Neural cell (in vitro differentiated cells): ENCODE measurements around the gene FHL2. TPM values are rescaled to one million over a fixed set of nuclear protein-coding genes. Genes with fewer than 3 reads are reported as not detected.

Source experiments
- H2AFZ ChIP-seq: fragments of 200-600, 300-800 bp; sonication (generic), shearing (Covaris generic); 2 replicates; pipeline ENCODE4 v1.6.0; 2014; ENCODE audit warnings: low read depth, mild to moderate bottlenecking, antibody characterized with exemption, low read length, moderate library complexity
- H3F3A ChIP-seq: fragments of 200-600 bp; shearing (Covaris generic); 2 replicates; pipeline ENCODE4 v1.6.1; 2016; ENCODE audit warnings: mild to moderate bottlenecking, moderate library complexity, mixed read lengths, antibody characterized with exemption, low read length; ENCODE audit not compliant: insufficient read depth, poor library complexity, severe bottlenecking
- H3K27ac ChIP-seq: fragments of 200-600, 300-800 bp; sonication (generic), shearing (Covaris generic); 2 replicates; pipeline ENCODE4 v1.5.1; 2014; ENCODE audit warnings: mild to moderate bottlenecking, low read length, moderate library complexity
- H3K27me3 ChIP-seq: fragments of 300-800, 200-600 bp; sonication (generic), shearing (Covaris generic); 2 replicates; pipeline ENCODE4 v1.6.0; 2014; ENCODE audit warnings: mild to moderate bottlenecking, low read depth, low read length, moderate library complexity; ENCODE audit not compliant: insufficient read depth
- H3K36me3 ChIP-seq: fragments of 300-800, 200-600 bp; sonication (generic), shearing (Covaris generic); 2 replicates; pipeline ENCODE4 v1.5.1; 2014; ENCODE audit warnings: mild to moderate bottlenecking, antibody characterized with exemption, low read length, moderate library complexity; ENCODE audit not compliant: insufficient read depth
- H3K4me2 ChIP-seq: fragments of 300-800, 200-600 bp; sonication (generic), shearing (Covaris generic); 2 replicates; pipeline ENCODE4 v1.6.0; 2014; ENCODE audit warnings: mild to moderate bottlenecking, low read length
- H3K4me3 ChIP-seq: fragments of 300-800, 200-600 bp; sonication (generic), shearing (Covaris generic); 2 replicates; pipeline ENCODE4 v1.5.1; 2014; ENCODE audit warnings: mild to moderate bottlenecking, low read length, moderate library complexity
- H3K79me2 ChIP-seq: fragments of 200-600 bp; shearing (Covaris generic); replicated peaks from 2 replicates; pipeline ENCODE4 v1.6.0; 2014; ENCODE audit warnings: mild to moderate bottlenecking, low read length, moderate library complexity; ENCODE audit not compliant: insufficient read depth
- H3K9ac ChIP-seq: fragments of 300-800, 200-600 bp; sonication (generic), shearing (Covaris generic); 2 replicates; pipeline ENCODE4 v1.6.1; 2016; ENCODE audit warnings: mild to moderate bottlenecking, low read length, mixed read lengths
- H3K9me2 ChIP-seq: fragments of 200-600 bp; shearing (Covaris generic); 2 replicates; pipeline ENCODE4 v1.6.1; 2016; ENCODE audit warnings: mild to moderate bottlenecking, low read length, mixed read lengths; ENCODE audit not compliant: insufficient read depth
- H3K9me3 ChIP-seq: fragments of 200-600, 300-800 bp; sonication (generic), shearing (Covaris generic); 2 replicates; pipeline ENCODE4 v1.6.1; 2016; ENCODE audit warnings: mild to moderate bottlenecking, mixed run types, low read length, moderate library complexity, mixed read lengths
- H4K20me1 ChIP-seq: fragments of 200-600 bp; shearing (Covaris generic); 2 replicates; pipeline ENCODE4 v1.6.1; 2016; ENCODE audit warnings: mild to moderate bottlenecking, mixed run types; ENCODE audit not compliant: insufficient read depth
- EP300 ChIP-seq: fragments of 450-650 bp; conservative IDR thresholded peaks from 2 replicates; pipeline ENCODE4 v1.6.1; 2014; ENCODE audit warnings: antibody characterized with exemption, mild to moderate bottlenecking, moderate library complexity; ENCODE audit not compliant: poor library complexity, severe bottlenecking
- EZH2 ChIP-seq: fragments of 200-600, 300-800 bp; shearing (Covaris generic), sonication (generic); IDR thresholded peaks from 2 replicates; pipeline ENCODE4 v1.6.1; 2014; ENCODE audit warnings: antibody characterized with exemption, low read length, borderline replicate concordance, mild to moderate bottlenecking; ENCODE audit not compliant: insufficient read depth, poor library complexity, severe bottlenecking
- MXI1 ChIP-seq: fragments of 450-650 bp; conservative IDR thresholded peaks from 2 replicates; pipeline ENCODE4 v1.6.1; 2014; ENCODE audit warnings: antibody characterized with exemption, mild to moderate bottlenecking; ENCODE audit not compliant: poor library complexity, severe bottlenecking
- POLR2AphosphoS5 ChIP-seq: IDR thresholded peaks from 2 replicates; pipeline ENCODE4 v1.6.1; 2012
- RAD21 ChIP-seq: fragments of 450-650 bp; conservative IDR thresholded peaks from 2 replicates; pipeline ENCODE4 v1.6.1; 2014; ENCODE audit warnings: antibody characterized with exemption, mild to moderate bottlenecking, moderate library complexity
- SMC3 ChIP-seq: fragments of 450-650 bp; conservative IDR thresholded peaks from 2 replicates; pipeline ENCODE4 v1.6.1; 2014; ENCODE audit warnings: antibody characterized with exemption, mild to moderate bottlenecking, moderate library complexity; ENCODE audit not compliant: poor library complexity
- TAF1 ChIP-seq: IDR thresholded peaks from 2 replicates; pipeline ENCODE4 v1.6.1; 2012; ENCODE audit warnings: low read depth
- polyA plus RNA-seq: library from polyadenylated mRNA; depleted of rRNA; stranded (reverse); fragments of >200 nt; gene quantifications from 2 replicates; pipeline ENCODE4 v1.2.3, GENCODE V29; 2014
- TF ChIP-seq, protein P1 (sequence below): IDR thresholded peaks from 2 replicates; pipeline ENCODE4 v1.6.1; 2012; ENCODE audit warnings: borderline replicate concordance
- TF ChIP-seq, protein P2 (sequence below): fragments of 450-650 bp; IDR thresholded peaks from 2 replicates; pipeline ENCODE4 v1.5.1; 2014; ENCODE audit warnings: antibody characterized with exemption, mild to moderate bottlenecking, moderate library complexity; ENCODE audit not compliant: poor library complexity, severe bottlenecking

The FHL2 gene
- polyA plus RNA-seq, 1 donor from 2014 or later = 3.5 TPM

DNA sequence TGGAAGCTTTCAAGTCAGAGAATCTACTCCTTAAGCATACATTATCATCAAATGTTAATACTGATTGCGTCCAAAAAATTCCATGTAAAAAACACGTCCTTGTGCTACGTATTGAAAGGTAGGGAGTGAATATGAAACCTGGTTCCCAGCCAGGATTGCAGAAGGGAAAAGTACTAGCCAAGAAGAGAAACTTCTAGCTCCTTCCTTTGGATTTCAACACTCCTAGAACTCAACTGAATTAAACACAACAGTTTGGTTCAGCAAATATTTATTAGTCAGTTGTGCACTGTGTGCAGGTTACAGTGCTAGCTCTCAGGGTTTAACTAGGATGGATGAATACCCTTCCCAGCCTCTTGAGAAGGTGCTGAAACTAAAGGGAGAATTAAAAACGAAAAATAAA is 33.9 kb upstream of the FHL2 start:
- no peak overlapping the region for H3K9ac ChIP-seq
- H2AFZ ChIP-seq = no peak overlapping the region
- no peaks in the 10 kb centered on the region for H3K9me2 ChIP-seq
- no peak overlapping the region for H3K4me3 ChIP-seq
- no peak overlapping the region for H3K27ac ChIP-seq
- H3K27me3 ChIP-seq = no peaks in the 10 kb centered on the region
- H3K4me2 ChIP-seq = no peak overlapping the region
- no peaks in the 10 kb centered on the region for H3K9me3 ChIP-seq
- TF ChIP-seq, protein P1, sequence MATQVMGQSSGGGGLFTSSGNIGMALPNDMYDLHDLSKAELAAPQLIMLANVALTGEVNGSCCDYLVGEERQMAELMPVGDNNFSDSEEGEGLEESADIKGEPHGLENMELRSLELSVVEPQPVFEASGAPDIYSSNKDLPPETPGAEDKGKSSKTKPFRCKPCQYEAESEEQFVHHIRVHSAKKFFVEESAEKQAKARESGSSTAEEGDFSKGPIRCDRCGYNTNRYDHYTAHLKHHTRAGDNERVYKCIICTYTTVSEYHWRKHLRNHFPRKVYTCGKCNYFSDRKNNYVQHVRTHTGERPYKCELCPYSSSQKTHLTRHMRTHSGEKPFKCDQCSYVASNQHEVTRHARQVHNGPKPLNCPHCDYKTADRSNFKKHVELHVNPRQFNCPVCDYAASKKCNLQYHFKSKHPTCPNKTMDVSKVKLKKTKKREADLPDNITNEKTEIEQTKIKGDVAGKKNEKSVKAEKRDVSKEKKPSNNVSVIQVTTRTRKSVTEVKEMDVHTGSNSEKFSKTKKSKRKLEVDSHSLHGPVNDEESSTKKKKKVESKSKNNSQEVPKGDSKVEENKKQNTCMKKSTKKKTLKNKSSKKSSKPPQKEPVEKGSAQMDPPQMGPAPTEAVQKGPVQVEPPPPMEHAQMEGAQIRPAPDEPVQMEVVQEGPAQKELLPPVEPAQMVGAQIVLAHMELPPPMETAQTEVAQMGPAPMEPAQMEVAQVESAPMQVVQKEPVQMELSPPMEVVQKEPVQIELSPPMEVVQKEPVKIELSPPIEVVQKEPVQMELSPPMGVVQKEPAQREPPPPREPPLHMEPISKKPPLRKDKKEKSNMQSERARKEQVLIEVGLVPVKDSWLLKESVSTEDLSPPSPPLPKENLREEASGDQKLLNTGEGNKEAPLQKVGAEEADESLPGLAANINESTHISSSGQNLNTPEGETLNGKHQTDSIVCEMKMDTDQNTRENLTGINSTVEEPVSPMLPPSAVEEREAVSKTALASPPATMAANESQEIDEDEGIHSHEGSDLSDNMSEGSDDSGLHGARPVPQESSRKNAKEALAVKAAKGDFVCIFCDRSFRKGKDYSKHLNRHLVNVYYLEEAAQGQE = no peak
- TF ChIP-seq TAF1 (no peak), EP300 (no peak), SMC3 (no peak), RAD21 (no peak)
- TF ChIP-seq, protein P2, sequence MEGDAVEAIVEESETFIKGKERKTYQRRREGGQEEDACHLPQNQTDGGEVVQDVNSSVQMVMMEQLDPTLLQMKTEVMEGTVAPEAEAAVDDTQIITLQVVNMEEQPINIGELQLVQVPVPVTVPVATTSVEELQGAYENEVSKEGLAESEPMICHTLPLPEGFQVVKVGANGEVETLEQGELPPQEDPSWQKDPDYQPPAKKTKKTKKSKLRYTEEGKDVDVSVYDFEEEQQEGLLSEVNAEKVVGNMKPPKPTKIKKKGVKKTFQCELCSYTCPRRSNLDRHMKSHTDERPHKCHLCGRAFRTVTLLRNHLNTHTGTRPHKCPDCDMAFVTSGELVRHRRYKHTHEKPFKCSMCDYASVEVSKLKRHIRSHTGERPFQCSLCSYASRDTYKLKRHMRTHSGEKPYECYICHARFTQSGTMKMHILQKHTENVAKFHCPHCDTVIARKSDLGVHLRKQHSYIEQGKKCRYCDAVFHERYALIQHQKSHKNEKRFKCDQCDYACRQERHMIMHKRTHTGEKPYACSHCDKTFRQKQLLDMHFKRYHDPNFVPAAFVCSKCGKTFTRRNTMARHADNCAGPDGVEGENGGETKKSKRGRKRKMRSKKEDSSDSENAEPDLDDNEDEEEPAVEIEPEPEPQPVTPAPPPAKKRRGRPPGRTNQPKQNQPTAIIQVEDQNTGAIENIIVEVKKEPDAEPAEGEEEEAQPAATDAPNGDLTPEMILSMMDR = no peak
- no peaks in the 10 kb centered on the region for H4K20me1 ChIP-seq
- H3K79me2 ChIP-seq = no peaks in the 10 kb centered on the region
- H3F3A ChIP-seq = no peaks in the 10 kb centered on the region
- no peaks in the 10 kb centered on the region for H3K36me3 ChIP-seq

DNA sequence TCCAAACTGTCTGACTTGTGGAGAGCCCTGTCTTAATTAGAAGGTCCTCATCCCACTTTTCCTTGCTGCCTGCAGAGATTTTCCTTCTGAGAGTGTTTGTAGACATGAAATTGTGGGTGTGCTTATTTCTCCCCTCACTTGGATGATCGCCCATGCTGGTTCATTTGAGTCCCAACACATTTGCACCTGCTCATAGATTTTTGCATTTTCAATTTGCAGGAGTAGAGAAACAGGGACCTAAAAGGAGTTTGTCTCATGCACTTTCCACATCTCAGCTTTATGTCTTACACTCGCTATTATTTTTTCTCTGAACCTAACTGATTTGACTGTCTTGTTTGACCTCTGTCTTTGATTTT is 33.2 kb upstream of the FHL2 start:
- H4K20me1 ChIP-seq = no peaks in the 10 kb centered on the region

More for the DNA sequence above, 33.2 kb upstream of the FHL2 start:
- Histone ChIP-seq H3K27ac (no peak overlapping the region), H3K36me3 (no peaks in the 10 kb centered on the region), H3K4me3 (no peak overlapping the region), H3K79me2 (no peaks in the 10 kb centered on the region), H3K9me3 (no peaks in the 10 kb centered on the region), H3F3A (no peaks in the 10 kb centered on the region), H2AFZ (no peak overlapping the region), H3K9ac (no peak overlapping the region), H3K9me2 (no peaks in the 10 kb centered on the region), H3K4me2 (no peak overlapping the region), H3K27me3 (no peaks in the 10 kb centered on the region)
- TF ChIP-seq TAF1 (no peak), MXI1 (no peak), SMC3 (no peak), POLR2AphosphoS5 (no peak), EZH2 (no peak), EP300 (no peak)
- TF ChIP-seq, protein P1 = no peak
- TF ChIP-seq, protein P2 = no peak
